Activated T-helper 1 cell treated with anti-CD3 and anti-CD28 coated beads, Interleukin-12 subunit alpha, Interleukin-12 subunit beta, Interleukin-2, Interleukin-4 antibody, amounts not matched to agents 30 ng/mL and 10 ng/mL and 1 ng/mL, durations not matched to agents 14 hours and 24 hours and 36 hours (primary cell): ENCODE results near the gene TTC16. TPM values are rescaled to one million over a fixed set of nuclear protein-coding genes. Genes with fewer than 3 reads are reported as not detected.

Experiments used
- DNase-seq: peaks from one replicate; pipeline ENCODE4 v3.0.0; 2021; ENCODE audit warnings: low spot score
- H3K27ac Mint-ChIP-seq: one replicate; pipeline ENCODE4 v1.8.0; 2021; ENCODE audit warnings: mild to moderate bottlenecking, mixed read lengths
- H3K27me3 Mint-ChIP-seq: one replicate; pipeline ENCODE4 v1.8.0; 2022; ENCODE audit warnings: mild to moderate bottlenecking, moderate library complexity, mixed read lengths; ENCODE audit not compliant: insufficient read depth
- H3K36me3 Mint-ChIP-seq: one replicate; pipeline ENCODE4 v1.8.0; 2021; ENCODE audit warnings: low read depth, mixed read lengths
- H3K4me1 Mint-ChIP-seq: one replicate; pipeline ENCODE4 v1.8.0; 2021; ENCODE audit warnings: low read depth, mixed read lengths
- H3K4me3 Mint-ChIP-seq: one replicate; pipeline ENCODE4 v1.8.0; 2021; ENCODE audit warnings: mild to moderate bottlenecking, moderate library complexity, mixed read lengths
- H3K9me3 Mint-ChIP-seq: one replicate; pipeline ENCODE4 v1.8.0; 2021; ENCODE audit warnings: mixed read lengths
- intact Hi-C: fragments of 100-400 bp; cut with micrococcal nuclease; formaldehyde crosslinking; loops from one replicate; pipeline ENCODE4 v1.15.1; 2024
- total RNA-seq: library from RNA; stranded (reverse); gene quantifications from 2 replicates; pipeline ENCODE4 v1.2.3, GENCODE V29; 2022

Gene TTC16
- 0.10 TPM in 1 of 2 replicates, not detected in the other for total RNA-seq

- intact Hi-C loops = loop anchor here (1.0 to 2.0 kb wide), 5 partner anchors 16 to 264 kb away; partner anchors contain the start of genes LRSAM1, RPL12, STXBP1 and TOR2A
- Mint-ChIP-seq H3K36me3 (no peaks in the 10 kb centered on the region), H3K27me3 (peaks cover 2% of the 10 kb centered on the region), H3K4me1 (peaks cover 28% of the 10 kb centered on the region), H3K4me3 (peak within 1 kb of the TSS; percentile 98), H3K9me3 (no peaks in the 10 kb centered on the region), H3K27ac (peak within 1 kb of the TSS; percentile 98)
- peak; percentile 97 for DNase-seq
These were observed at the start of gene TTC16, which contains the start of gene PTRH1 for GRCh38 chr9:127715470-127716337. TTC16 (plus strand) TSS chr9:127716079; CDS start chr9:127716146, 67 bp downstream. PTRH1 (minus strand) TSS chr9:127715663; CDS start chr9:127715639, 24 bp downstream.

- Mint-ChIP-seq H3K27ac (no peak overlapping the region), H3K4me3 (no peak overlapping the region), H3K4me1 (no peaks in the 10 kb centered on the region), H3K36me3 (peaks cover 3% of the 10 kb centered on the region), H3K9me3 (no peaks in the 10 kb centered on the region), H3K27me3 (no peaks in the 10 kb centered on the region)
- no peak for DNase-seq
- intact Hi-C loops = no loop called here
These were observed 48.6 kb upstream of the TTC16 start for GRCh38 chr9:127667127-127667844.

GRCh38 chr9:127667906-127668305, 48.0 kb upstream of the TTC16 start:
- no peak overlapping the region for H3K4me3 Mint-ChIP-seq
- H3K36me3 Mint-ChIP-seq = peaks cover 1% of the 10 kb centered on the region
- no peaks in the 10 kb centered on the region for H3K27me3 Mint-ChIP-seq
- intact Hi-C loops = no loop called here
- H3K4me1 Mint-ChIP-seq = no peaks in the 10 kb centered on the region
- H3K9me3 Mint-ChIP-seq = no peaks in the 10 kb centered on the region
- no peak overlapping the region for H3K27ac Mint-ChIP-seq
- DNase-seq = no peak

GRCh38 chr9:127673234-127673633, 42.6 kb upstream of the TTC16 start:
- Mint-ChIP-seq H3K4me1 (no peaks in the 10 kb centered on the region), H3K4me3 (no peak overlapping the region), H3K9me3 (no peaks in the 10 kb centered on the region), H3K36me3 (peaks cover 1% of the 10 kb centered on the region), H3K27ac (no peak overlapping the region), H3K27me3 (no peaks in the 10 kb centered on the region)
- DNase-seq = no peak
- intact Hi-C loops = no loop called here

- H3K36me3 Mint-ChIP-seq = peaks cover 10% of the 10 kb centered on the region
- no peaks in the 10 kb centered on the region for H3K4me1 Mint-ChIP-seq
- no peaks in the 10 kb centered on the region for H3K27me3 Mint-ChIP-seq
- H3K9me3 Mint-ChIP-seq = no peaks in the 10 kb centered on the region
- H3K27ac Mint-ChIP-seq = no peak overlapping the region
- no peak overlapping the region for H3K4me3 Mint-ChIP-seq
- intact Hi-C loops = no loop called here
- no peak for DNase-seq
These were observed 39.2 kb upstream of the TTC16 start for GRCh38 chr9:127676638-127677037.

- Mint-ChIP-seq H3K9me3 (no peaks in the 10 kb centered on the region), H3K36me3 (peaks cover 9% of the 10 kb centered on the region), H3K4me1 (no peaks in the 10 kb centered on the region)
These were observed 36.4 kb upstream of the TTC16 start for GRCh38 chr9:127679506-127679905.

GRCh38 chr9:127680226-127680625, 35.7 kb upstream of the TTC16 start:
- peaks cover 9% of the 10 kb centered on the region for H3K36me3 Mint-ChIP-seq
- no peaks in the 10 kb centered on the region for H3K9me3 Mint-ChIP-seq
- H3K27me3 Mint-ChIP-seq = no peaks in the 10 kb centered on the region
- DNase-seq = no peak
- no peak overlapping the region for H3K27ac Mint-ChIP-seq
- no peaks in the 10 kb centered on the region for H3K4me1 Mint-ChIP-seq
- intact Hi-C loops = no loop called here
- no peak overlapping the region for H3K4me3 Mint-ChIP-seq

More at GRCh38 chr9:127679506-127679905, 36.4 kb upstream of the TTC16 start:
- intact Hi-C loops = no loop called here
- Mint-ChIP-seq H3K27me3 (no peaks in the 10 kb centered on the region), H3K27ac (no peak overlapping the region), H3K4me3 (no peak overlapping the region)
- no peak for DNase-seq

- H3K4me1 Mint-ChIP-seq = no peaks in the 10 kb centered on the region
- H3K27me3 Mint-ChIP-seq = no peaks in the 10 kb centered on the region
- DNase-seq = no peak
- intact Hi-C loops = no loop called here
- H3K9me3 Mint-ChIP-seq = no peaks in the 10 kb centered on the region
- no peak overlapping the region for H3K27ac Mint-ChIP-seq
- H3K4me3 Mint-ChIP-seq = no peak overlapping the region
- peaks cover 9% of the 10 kb centered on the region for H3K36me3 Mint-ChIP-seq
These were observed 35.0 kb upstream of the TTC16 start for GRCh38 chr9:127680846-127681245.

- H3K27ac Mint-ChIP-seq = no peak overlapping the region
- no peaks in the 10 kb centered on the region for H3K27me3 Mint-ChIP-seq
- intact Hi-C loops = no loop called here
- peaks cover 9% of the 10 kb centered on the region for H3K36me3 Mint-ChIP-seq
- no peaks in the 10 kb centered on the region for H3K4me1 Mint-ChIP-seq
- H3K4me3 Mint-ChIP-seq = no peak overlapping the region
- DNase-seq = no peak
- no peaks in the 10 kb centered on the region for H3K9me3 Mint-ChIP-seq
These were observed 33.3 kb upstream of the TTC16 start for GRCh38 chr9:127682351-127683136.

- no peak for DNase-seq
- no peaks in the 10 kb centered on the region for H3K4me1 Mint-ChIP-seq
- no peak overlapping the region for H3K27ac Mint-ChIP-seq
- no peaks in the 10 kb centered on the region for H3K27me3 Mint-ChIP-seq
- intact Hi-C loops = no loop called here
- H3K4me3 Mint-ChIP-seq = no peak overlapping the region
- no peaks in the 10 kb centered on the region for H3K9me3 Mint-ChIP-seq
- H3K36me3 Mint-ChIP-seq = peaks cover 8% of the 10 kb centered on the region
These were observed 32.2 kb upstream of the TTC16 start for GRCh38 chr9:127683723-127684122.

GRCh38 chr9:127684576-127684975, 31.3 kb upstream of the TTC16 start:
- Mint-ChIP-seq H3K9me3 (no peaks in the 10 kb centered on the region), H3K4me3 (no peak overlapping the region), H3K4me1 (no peaks in the 10 kb centered on the region), H3K27ac (no peak overlapping the region), H3K36me3 (peaks cover 5% of the 10 kb centered on the region), H3K27me3 (no peaks in the 10 kb centered on the region)
- no peak for DNase-seq
- intact Hi-C loops = no loop called here

- Mint-ChIP-seq H3K4me1 (no peaks in the 10 kb centered on the region), H3K27me3 (no peaks in the 10 kb centered on the region), H3K36me3 (no peaks in the 10 kb centered on the region), H3K27ac (no peak overlapping the region), H3K4me3 (no peak overlapping the region), H3K9me3 (no peaks in the 10 kb centered on the region)
- intact Hi-C loops = no loop called here
- DNase-seq = no peak
These were observed 29.2 kb upstream of the TTC16 start for GRCh38 chr9:127686461-127687393.
